ENCODE data around the gene FBN2.

The FBN2 gene

DNA sequence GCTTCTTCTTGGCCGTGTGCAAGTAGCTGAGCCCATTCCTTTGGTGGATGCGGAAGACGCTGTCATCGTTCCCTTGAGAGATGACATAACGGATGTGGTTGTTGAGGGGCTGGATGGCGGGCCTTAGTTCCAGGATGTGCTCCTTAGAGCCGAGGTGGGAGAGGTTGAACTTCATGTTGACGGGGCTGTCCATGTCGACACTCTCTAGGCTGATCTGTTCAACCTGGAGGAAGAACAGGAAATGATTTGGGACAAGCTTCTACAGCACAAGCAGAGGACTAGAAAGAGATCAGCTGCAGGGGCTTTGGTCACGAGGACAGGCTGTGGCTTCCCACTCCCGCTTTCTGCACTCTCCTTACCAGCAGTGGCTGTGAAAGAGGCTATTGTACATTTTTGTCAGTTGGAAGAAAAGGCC, 278.4 kb downstream of the FBN2 start:
- TF ChIP-seq, protein P1, sequence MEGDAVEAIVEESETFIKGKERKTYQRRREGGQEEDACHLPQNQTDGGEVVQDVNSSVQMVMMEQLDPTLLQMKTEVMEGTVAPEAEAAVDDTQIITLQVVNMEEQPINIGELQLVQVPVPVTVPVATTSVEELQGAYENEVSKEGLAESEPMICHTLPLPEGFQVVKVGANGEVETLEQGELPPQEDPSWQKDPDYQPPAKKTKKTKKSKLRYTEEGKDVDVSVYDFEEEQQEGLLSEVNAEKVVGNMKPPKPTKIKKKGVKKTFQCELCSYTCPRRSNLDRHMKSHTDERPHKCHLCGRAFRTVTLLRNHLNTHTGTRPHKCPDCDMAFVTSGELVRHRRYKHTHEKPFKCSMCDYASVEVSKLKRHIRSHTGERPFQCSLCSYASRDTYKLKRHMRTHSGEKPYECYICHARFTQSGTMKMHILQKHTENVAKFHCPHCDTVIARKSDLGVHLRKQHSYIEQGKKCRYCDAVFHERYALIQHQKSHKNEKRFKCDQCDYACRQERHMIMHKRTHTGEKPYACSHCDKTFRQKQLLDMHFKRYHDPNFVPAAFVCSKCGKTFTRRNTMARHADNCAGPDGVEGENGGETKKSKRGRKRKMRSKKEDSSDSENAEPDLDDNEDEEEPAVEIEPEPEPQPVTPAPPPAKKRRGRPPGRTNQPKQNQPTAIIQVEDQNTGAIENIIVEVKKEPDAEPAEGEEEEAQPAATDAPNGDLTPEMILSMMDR (IDR thresholded peaks at IDR 0.05; ENCODE audit: low read depth, low read length, missing control alignments): no peak
- no peak overlapping the region for H3K4me3 ChIP-seq (ENCODE audit: low read depth, low read length)
- no peak for DNase-seq (ENCODE audit: low read depth)

DNA sequence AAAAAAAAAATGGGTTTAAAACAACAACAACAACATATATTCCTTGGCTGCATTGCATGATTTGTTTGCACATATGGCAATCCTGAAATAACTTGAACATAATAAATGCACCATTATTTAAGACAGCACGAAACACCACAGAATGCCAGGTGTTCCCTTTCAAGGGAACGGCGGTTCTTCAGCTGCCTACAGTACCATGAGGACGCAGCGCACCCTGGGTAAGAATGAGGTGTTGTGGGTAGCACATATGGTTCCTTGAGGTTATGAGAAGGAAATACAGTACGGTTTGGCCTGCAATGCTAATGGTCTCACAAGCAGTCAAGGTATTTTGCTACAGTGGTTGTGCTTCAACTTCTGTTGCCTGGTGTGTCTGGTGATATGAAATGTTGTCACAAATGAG, 279.7 kb downstream of the FBN2 start:
- no peak for DNase-seq (ENCODE audit: low read depth)
- H3K4me3 ChIP-seq (ENCODE audit: low read depth, low read length): no peak overlapping the region
- TF ChIP-seq, protein P1 (IDR thresholded peaks at IDR 0.05; ENCODE audit: low read depth, low read length, missing control alignments): no peak

DNA sequence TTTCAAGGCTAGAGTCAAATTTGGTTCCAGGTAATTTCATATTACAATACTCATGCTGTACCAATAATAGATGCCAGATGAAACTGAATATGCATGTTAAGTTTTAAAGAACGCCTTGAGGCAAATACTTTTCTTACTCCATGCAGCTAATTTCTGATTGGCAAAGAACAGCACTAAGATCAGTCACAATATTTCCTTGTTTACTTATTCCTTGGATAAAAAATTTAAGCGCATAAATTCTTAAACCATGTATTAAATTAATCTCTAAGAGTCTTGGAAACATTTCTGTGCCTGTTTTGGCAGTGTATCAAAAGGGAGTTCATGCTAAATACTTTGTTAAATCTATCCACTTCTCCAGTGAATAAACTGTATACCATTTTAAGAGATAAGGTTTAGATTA, 281.0 kb downstream of the FBN2 start:
- TF ChIP-seq, protein P1 (IDR thresholded peaks at IDR 0.05; ENCODE audit: low read depth, low read length, missing control alignments): no peak
- DNase-seq (ENCODE audit: low read depth): no peak
- H3K4me3 ChIP-seq (ENCODE audit: low read depth, low read length): no peak overlapping the region

DNA sequence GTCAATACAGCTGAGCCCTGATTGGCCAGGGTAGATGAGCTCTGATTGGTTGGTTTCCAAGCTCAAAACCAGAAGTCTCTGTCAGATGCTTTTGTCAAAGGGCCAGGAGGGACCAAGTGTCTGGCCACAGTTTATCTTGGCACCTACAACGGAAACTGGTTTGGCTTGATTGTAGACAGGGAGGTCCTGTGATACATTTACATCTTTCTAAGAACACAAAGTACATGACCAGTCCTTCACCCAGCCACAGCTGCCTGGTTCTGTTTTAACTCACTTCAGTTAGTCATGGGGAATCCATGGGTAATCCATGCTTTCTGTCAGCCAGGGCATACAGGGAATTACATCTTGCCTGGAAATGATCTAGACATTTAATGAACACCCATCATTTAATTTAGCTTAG, 283.3 kb downstream of the FBN2 start:
- TF ChIP-seq, protein P1 (IDR thresholded peaks at IDR 0.05; ENCODE audit: low read depth, low read length, missing control alignments): no peak
- no peak overlapping the region for H3K4me3 ChIP-seq (ENCODE audit: low read depth, low read length)
- DNase-seq (ENCODE audit: low read depth): no peak

DNA sequence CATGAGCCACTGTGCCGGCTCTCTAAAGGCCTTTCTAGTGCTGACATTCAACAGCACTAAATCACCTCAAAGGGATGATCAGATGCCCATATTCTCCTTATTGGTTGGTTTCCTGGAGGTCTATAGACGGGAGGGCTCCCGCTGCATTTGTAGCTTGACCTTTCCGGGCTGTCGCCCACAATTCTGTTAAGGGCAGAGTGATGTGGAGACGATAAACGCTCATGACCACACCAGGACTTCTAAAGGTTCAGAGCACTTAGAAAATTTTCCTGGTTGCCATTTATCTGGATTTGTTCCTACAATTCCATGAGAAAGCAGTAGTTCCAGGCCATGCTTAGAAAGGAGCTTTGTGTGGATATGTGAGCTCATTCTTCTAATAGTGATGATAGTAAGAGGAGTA, 284.2 kb downstream of the FBN2 start:
- DNase-seq (ENCODE audit: low read depth): no peak
- H3K4me3 ChIP-seq (ENCODE audit: low read depth, low read length): no peak overlapping the region
- TF ChIP-seq, protein P1 (IDR thresholded peaks at IDR 0.05; ENCODE audit: low read depth, low read length, missing control alignments): no peak

DNA sequence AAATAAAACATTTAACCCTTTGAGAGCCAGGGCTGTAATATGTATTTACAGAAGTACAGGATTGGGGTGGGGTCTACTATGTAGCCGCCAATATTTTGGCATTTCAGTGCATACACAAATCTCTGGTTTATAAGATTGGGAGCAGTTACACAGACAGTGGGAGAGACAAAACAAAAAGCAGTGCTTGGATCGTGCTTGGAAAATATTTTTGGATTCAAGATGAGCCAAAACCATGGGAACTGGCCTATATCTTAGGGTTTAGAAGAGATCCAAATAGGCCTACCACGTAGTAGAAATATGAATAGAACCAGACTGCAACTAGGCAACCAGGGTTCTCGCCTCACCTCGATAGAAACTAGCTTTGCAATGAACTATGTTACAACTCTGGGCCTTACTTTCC, 284.9 kb downstream of the FBN2 start:
- H3K4me3 ChIP-seq (ENCODE audit: low read depth, low read length): no peak overlapping the region
- DNase-seq (ENCODE audit: low read depth): no peak
- TF ChIP-seq, protein P1 (IDR thresholded peaks at IDR 0.05; ENCODE audit: low read depth, low read length, missing control alignments): no peak

DNA sequence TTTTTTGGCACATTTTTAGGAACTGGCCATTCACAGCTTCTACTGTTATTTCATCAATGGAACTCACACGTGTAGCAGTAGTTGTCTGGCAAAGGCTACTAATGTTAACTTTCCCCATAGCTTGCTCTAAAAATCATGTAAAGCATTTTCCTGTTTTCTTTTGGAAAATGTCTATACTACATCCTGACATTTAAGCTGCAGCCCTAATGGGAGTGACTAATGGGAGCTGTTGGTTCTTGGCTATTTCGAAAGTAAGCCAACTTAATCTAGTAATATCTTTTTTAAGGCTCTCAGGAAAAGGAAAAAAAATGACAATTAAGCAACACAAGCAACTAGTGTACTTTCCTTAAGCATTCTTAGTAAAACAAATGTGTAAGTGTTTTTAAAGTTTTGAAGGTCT, 285.3 kb downstream of the FBN2 start:
- TF ChIP-seq, protein P1 (IDR thresholded peaks at IDR 0.05; ENCODE audit: low read depth, low read length, missing control alignments): no peak
- DNase-seq (ENCODE audit: low read depth): no peak
- H3K4me3 ChIP-seq (ENCODE audit: low read depth, low read length): no peak overlapping the region

Data from GM12864 (cell line).